ENCODE data around the gene ABCB11. TPM values are rescaled to one million over a fixed set of nuclear protein-coding genes. Genes with fewer than 3 reads are reported as not detected.
"Not testable (repeated sequence)": the region's sequence is repeated elsewhere in the genome, so short reads cannot be mapped to it uniquely, and the experiment has no call there.

Gene ABCB11
- not detected for total RNA-seq

GRCh38 chr2:169031202-169031601 is at the start of gene ABCB11:
TSS of gene ABCB11 (minus strand) at chr2:169031324. CDS start at chr2:169018125, 13,199 bp downstream.
- DNase-seq: no peak

- DNase-seq: no peak
Observed at GRCh38 chr2:169080250-169081069, 49.3 kb upstream of the ABCB11 start.

- no peak for DNase-seq
Observed at GRCh38 chr2:169077674-169078240, 46.6 kb upstream of the ABCB11 start.

GRCh38 chr2:169073963-169074751 is 43.0 kb upstream of the ABCB11 start:
- DNase-seq: no peak

GRCh38 chr2:169073211-169073962 is 42.3 kb upstream of the ABCB11 start:
- DNase-seq: no peak

GRCh38 chr2:169072163-169072925 is 41.2 kb upstream of the ABCB11 start:
- no peak for DNase-seq

- no peak for DNase-seq
Observed at GRCh38 chr2:169071455-169071854, 40.3 kb upstream of the ABCB11 start.

- no peak for DNase-seq
Observed at GRCh38 chr2:169069833-169070232, 38.7 kb upstream of the ABCB11 start.

- DNase-seq: no peak
Observed at GRCh38 chr2:169069341-169069740, 38.2 kb upstream of the ABCB11 start, which contains the start of gene DHRS9. TSS of gene DHRS9 (plus strand) at chr2:169069563. CDS start at chr2:169081582, 12,019 bp downstream.

GRCh38 chr2:169066897-169067296 is 35.8 kb upstream of the ABCB11 start:
- no peak for DNase-seq

- DNase-seq: no peak
Observed at GRCh38 chr2:169065864-169066517, 34.9 kb upstream of the ABCB11 start.

GRCh38 chr2:169065422-169065821 is 34.3 kb upstream of the ABCB11 start:
- no peak for DNase-seq

GRCh38 chr2:169064199-169064598 is 33.1 kb upstream of the ABCB11 start:
- not testable (repeated sequence) for DNase-seq

GRCh38 chr2:169054575-169054974 is 23.5 kb upstream of the ABCB11 start:
- DNase-seq: not testable (repeated sequence)

- no peak for DNase-seq
Observed at GRCh38 chr2:169050476-169051240, 19.5 kb upstream of the ABCB11 start.

GRCh38 chr2:169049142-169049541 is 18.0 kb upstream of the ABCB11 start:
- DNase-seq: no peak

- DNase-seq: no peak
Observed at GRCh38 chr2:169047256-169048250, 16.4 kb upstream of the ABCB11 start.

- DNase-seq: no peak
Observed at GRCh38 chr2:169046440-169047151, 15.5 kb upstream of the ABCB11 start.

- no peak for DNase-seq
Observed at GRCh38 chr2:169042856-169043255, 11.7 kb upstream of the ABCB11 start.

Measured in effector CD4-positive, alpha-beta T cell (primary cell).